Gastroesophageal sphincter (tissue), 3 donors: ENCODE results near the gene RPTOR.

ENCODE experiments used
- POLR2A ChIP-seq, 2 donors: fragments of 450-650 bp; IDR thresholded peaks; one replicate each; pipeline ENCODE4 v1.6.1; 2017; ENCODE audit warnings: antibody characterized with exemption in 2 of 2, mild to moderate bottlenecking in 2 of 2, moderate library complexity in 1 of 2
- POLR2AphosphoS5 ChIP-seq: sonication (generic); formaldehyde crosslinking; IDR thresholded peaks from one replicate; pipeline ENCODE4 v1.6.1; 2017; ENCODE audit warnings: antibody characterized with exemption
- TF ChIP-seq, protein P1 (sequence below), 4 experiments: fragments of 200-600 bp in 2 of 4; fragments of 450-650 bp in 2 of 4; sonication (generic) in 1 of 4; IDR thresholded peaks; one replicate each; pipeline ENCODE4 v1.5.1; 2017 to 2019; ENCODE audit warnings: antibody characterized with exemption in 4 of 4, mild to moderate bottlenecking in 2 of 4, moderate library complexity in 2 of 4

- TF ChIP-seq POLR2A (IDR thresholded peaks at IDR 0.05), result no peak
- TF ChIP-seq, protein P1, sequence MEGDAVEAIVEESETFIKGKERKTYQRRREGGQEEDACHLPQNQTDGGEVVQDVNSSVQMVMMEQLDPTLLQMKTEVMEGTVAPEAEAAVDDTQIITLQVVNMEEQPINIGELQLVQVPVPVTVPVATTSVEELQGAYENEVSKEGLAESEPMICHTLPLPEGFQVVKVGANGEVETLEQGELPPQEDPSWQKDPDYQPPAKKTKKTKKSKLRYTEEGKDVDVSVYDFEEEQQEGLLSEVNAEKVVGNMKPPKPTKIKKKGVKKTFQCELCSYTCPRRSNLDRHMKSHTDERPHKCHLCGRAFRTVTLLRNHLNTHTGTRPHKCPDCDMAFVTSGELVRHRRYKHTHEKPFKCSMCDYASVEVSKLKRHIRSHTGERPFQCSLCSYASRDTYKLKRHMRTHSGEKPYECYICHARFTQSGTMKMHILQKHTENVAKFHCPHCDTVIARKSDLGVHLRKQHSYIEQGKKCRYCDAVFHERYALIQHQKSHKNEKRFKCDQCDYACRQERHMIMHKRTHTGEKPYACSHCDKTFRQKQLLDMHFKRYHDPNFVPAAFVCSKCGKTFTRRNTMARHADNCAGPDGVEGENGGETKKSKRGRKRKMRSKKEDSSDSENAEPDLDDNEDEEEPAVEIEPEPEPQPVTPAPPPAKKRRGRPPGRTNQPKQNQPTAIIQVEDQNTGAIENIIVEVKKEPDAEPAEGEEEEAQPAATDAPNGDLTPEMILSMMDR (IDR thresholded peaks at IDR 0.05), result no peak
- no peak for TF ChIP-seq POLR2AphosphoS5
Observed at GRCh38 chr17:80790981-80791742, 246.5 kb downstream of the RPTOR start.
